Liver (tissue), 9 donors: ENCODE results near the gene TMPRSS7. TPM values are rescaled to one million over a fixed set of nuclear protein-coding genes. Genes with fewer than 3 reads are reported as not detected.

ENCODE experiments used
- DNase-seq: peaks from one replicate; pipeline ENCODE4 v3.0.0-alpha.2; 2017; ENCODE audit warnings: low spot score
- H3K27ac ChIP-seq, 2 donors: one replicate each; pipeline ENCODE4 v1.7.0; 2013; ENCODE audit warnings: inconsistent platforms in 2 of 2, low read length in 2 of 2, control low read depth in 1 of 2, low read depth in 1 of 2, mild to moderate bottlenecking in 1 of 2
- H3K27me3 ChIP-seq, 4 donors: one replicate each; pipeline versions ENCODE4 v1.6.1 to v1.7.0; 2013; ENCODE audit warnings: low read length in 3 of 4, inconsistent platforms in 1 of 4, mild to moderate bottlenecking in 1 of 4, moderate library complexity in 1 of 4; ENCODE audit not compliant: control insufficient read depth in 4 of 4, insufficient read depth in 4 of 4
- H3K36me3 ChIP-seq, 4 donors: one replicate each; pipeline versions ENCODE4 v1.6.1 to v1.7.0; 2013; ENCODE audit warnings: low read length in 3 of 4, mild to moderate bottlenecking in 3 of 4, low read depth in 1 of 4, moderate library complexity in 1 of 4; ENCODE audit not compliant: control insufficient read depth in 4 of 4, insufficient read depth in 3 of 4
- H3K4me1 ChIP-seq, 4 donors: one replicate each; pipeline versions ENCODE4 v1.6.1 to v1.7.0; 2013; ENCODE audit warnings: low read length in 3 of 4, mild to moderate bottlenecking in 3 of 4, moderate library complexity in 1 of 4; ENCODE audit not compliant: control insufficient read depth in 4 of 4, insufficient read depth in 4 of 4
- H3K4me3 ChIP-seq, 3 donors: one replicate each; pipeline versions ENCODE4 v1.6.1 to v1.7.0; 2013; ENCODE audit warnings: low read length in 3 of 3, control low read depth in 1 of 3, low read depth in 1 of 3, mild to moderate bottlenecking in 1 of 3
- H3K9ac ChIP-seq, 2 donors: one replicate each; pipeline ENCODE4 v1.7.0; 2013; ENCODE audit warnings: low read length in 2 of 2, mild to moderate bottlenecking in 2 of 2, moderate library complexity in 2 of 2, control low read depth in 1 of 2, low read depth in 1 of 2
- H3K9me3 ChIP-seq, 4 donors: one replicate each; pipeline versions ENCODE4 v1.6.1 to v1.7.0; 2013; ENCODE audit warnings: low read length in 3 of 4; ENCODE audit not compliant: control insufficient read depth in 4 of 4
- FOXA2 ChIP-seq: IDR thresholded peaks from 2 replicates; pipeline ENCODE4 v1.6.1; 2016; ENCODE audit warnings: antibody characterized with exemption
- GABPA ChIP-seq, 2 donors: IDR thresholded peaks in 1 of 2; conservative IDR thresholded peaks in 1 of 2; 2 replicates each; pipeline ENCODE4 v1.6.1; 2016; ENCODE audit warnings: antibody characterized with exemption in 2 of 2, mild to moderate bottlenecking in 1 of 2, moderate library complexity in 1 of 2
- HNF4A ChIP-seq, 2 donors: conservative IDR thresholded peaks; 2 replicates each; pipeline ENCODE4 v1.6.1; 2016; ENCODE audit warnings: antibody characterized with exemption in 2 of 2, mild to moderate bottlenecking in 2 of 2
- RXRA ChIP-seq, 2 donors: IDR thresholded peaks; 2 replicates each; pipeline ENCODE4 v1.6.1; 2017 to 2018; ENCODE audit warnings: antibody characterized with exemption in 2 of 2, mild to moderate bottlenecking in 1 of 2
- SP1 ChIP-seq: IDR thresholded peaks from 2 replicates; pipeline ENCODE4 v1.6.1; 2018; ENCODE audit warnings: antibody characterized with exemption, mild to moderate bottlenecking
- TAF1 ChIP-seq: conservative IDR thresholded peaks from 2 replicates; pipeline ENCODE4 v1.6.1; 2016; ENCODE audit warnings: antibody characterized with exemption, mild to moderate bottlenecking
- YY1 ChIP-seq: IDR thresholded peaks from 2 replicates; pipeline ENCODE4 v1.6.1; 2016; ENCODE audit warnings: antibody characterized with exemption, mild to moderate bottlenecking
- WGBS: extraction: QIAGEN DNeasy Blood & Tissue Kit; methylation state at CpG from one replicate; pipeline ENCODE4 v1.1.7; 2013; 5-methylcytosine and 5-hydroxymethylcytosine counted together
- polyA plus RNA-seq, 2 donors: library from polyadenylated mRNA; stranded (reverse) in 1 of 2; unstranded in 1 of 2; fragments of 200-250 nt in 1 of 2; fragments of >200 nt in 1 of 2; fragmentation: Nextera tagmentation in 1 of 2; extraction: Ambion mirVana in 1 of 2; gene quantifications; one replicate each; pipeline versions ENCODE4 v1.2.1 to v1.2.3, GENCODE V29; 2013 to 2015
- total RNA-seq, 2 donors: library from RNA; depleted of rRNA; stranded (reverse); fragments of >200 nt; gene quantifications; one replicate each; pipeline ENCODE4 v1.2.3, GENCODE V29; 2014
- TF ChIP-seq, protein P1 (sequence below): IDR thresholded peaks from 2 replicates; pipeline ENCODE4 v1.6.1; 2016; ENCODE audit warnings: antibody characterized with exemption
- TF ChIP-seq, protein P2 (sequence below): IDR thresholded peaks from 2 replicates; pipeline ENCODE4 v1.6.1; 2016; ENCODE audit warnings: antibody characterized with exemption
- TF ChIP-seq, protein P3 (sequence below): IDR thresholded peaks from 2 replicates; pipeline ENCODE4 v1.6.1; 2016; ENCODE audit warnings: antibody characterized with exemption
- TF ChIP-seq, protein P4 (sequence below): IDR thresholded peaks from 2 replicates; pipeline ENCODE4 v1.6.1; 2016; ENCODE audit warnings: antibody characterized with exemption, mild to moderate bottlenecking
- TF ChIP-seq, protein P5 (sequence below): fragments of 150-350 bp; IDR thresholded peaks from 2 replicates; pipeline ENCODE4 v1.5.1; 2017; ENCODE audit warnings: improper control_type of control experiment, low read depth, low read length; ENCODE audit not compliant: missing input control
- donor health status: healthy.
- donor health status: healthy.
- donor health status: healthy.
- donor health status: healthy.
- donor health status: healthy.

Gene TMPRSS7
- total and polyA plus RNA-seq, 4 donors = not detected

DNA sequence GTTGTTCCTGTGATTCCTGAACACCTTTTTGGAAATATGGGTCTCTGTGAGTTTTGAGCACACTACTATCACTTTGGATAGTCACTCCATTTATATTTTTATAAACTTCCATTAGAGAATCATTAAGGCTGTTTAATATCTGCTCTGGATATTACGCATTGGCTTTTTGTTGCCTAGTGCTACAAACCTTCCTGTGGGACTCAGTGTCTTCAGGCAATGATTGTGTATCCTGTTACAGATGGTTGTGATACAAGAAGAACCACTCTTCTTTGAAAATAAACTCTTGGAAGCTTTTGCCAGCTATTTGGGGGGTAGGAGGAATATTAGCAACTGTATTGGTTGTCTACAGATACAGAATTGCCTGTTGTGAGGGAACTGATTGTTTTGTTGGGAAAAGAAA lies 82.9 kb downstream of the TMPRSS7 start (continued):
- TF ChIP-seq GABPA (IDR thresholded peaks at IDR 0.05 in 1 of 2, conservative IDR thresholded peaks at IDR 0.05 in 1 of 2) (no peak), HNF4A (conservative IDR thresholded peaks at IDR 0.05) (no peak), SP1 (no peak)
- TF ChIP-seq, protein P1, sequence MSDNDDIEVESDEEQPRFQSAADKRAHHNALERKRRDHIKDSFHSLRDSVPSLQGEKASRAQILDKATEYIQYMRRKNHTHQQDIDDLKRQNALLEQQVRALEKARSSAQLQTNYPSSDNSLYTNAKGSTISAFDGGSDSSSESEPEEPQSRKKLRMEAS = no peak
- TF ChIP-seq, protein P2, sequence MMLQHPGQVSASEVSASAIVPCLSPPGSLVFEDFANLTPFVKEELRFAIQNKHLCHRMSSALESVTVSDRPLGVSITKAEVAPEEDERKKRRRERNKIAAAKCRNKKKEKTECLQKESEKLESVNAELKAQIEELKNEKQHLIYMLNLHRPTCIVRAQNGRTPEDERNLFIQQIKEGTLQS = no peak

DNA sequence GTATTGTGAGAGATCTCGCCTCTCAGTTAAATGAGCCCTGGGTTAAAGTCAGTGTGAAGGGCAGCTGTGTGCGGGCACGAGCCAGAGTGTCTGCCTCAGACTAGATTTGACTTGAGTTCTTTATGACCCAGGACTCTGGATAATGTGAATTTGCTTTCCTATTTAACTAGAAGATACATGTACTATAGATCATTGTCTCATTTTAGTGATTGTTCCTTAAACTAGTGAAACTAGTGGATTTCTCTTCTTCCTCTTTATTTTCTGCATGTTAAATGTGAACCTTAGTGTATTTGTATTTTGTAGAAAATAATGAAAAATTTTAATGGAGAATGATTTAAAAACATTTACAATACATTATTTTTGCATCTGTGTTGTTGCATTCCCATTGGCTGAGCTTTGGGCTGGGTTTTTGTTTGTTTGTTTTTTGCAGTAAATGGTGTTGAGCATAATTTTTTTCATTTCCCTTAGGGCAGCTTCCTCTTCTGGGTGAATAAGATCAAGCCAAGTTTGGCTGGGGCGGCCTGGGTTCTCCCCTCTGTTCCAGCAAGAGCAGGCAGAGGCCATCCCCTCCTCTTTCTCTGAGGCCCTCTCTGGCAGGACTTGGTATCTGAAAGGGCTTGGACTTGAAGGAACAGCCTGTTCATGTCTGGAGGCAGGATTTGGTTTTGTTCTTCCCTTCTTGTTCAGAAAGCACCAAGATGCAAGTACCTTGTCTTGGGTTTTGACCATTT lies 83.5 kb downstream of the TMPRSS7 start:
- Histone ChIP-seq H3K9ac (no peak overlapping the region), H3K9me3 (no peaks in the 10 kb centered on the region), H3K4me3 (no peak overlapping the region), H3K4me1 (peaks cover 0 to 8% (median 0%) of the 10 kb centered on the region in 4 donors), H3K36me3 (no peaks in the 10 kb centered on the region), H3K27ac (no peak overlapping the region), H3K27me3 (peaks cover 0 to 5% (median 2%) of the 10 kb centered on the region in 4 donors)
- DNase-seq = no peak
- TF ChIP-seq YY1 (no peak), TAF1 (no peak), RXRA (IDR thresholded peaks at IDR 0.05) (no peak), FOXA2 (no peak), SP1 (no peak), GABPA (IDR thresholded peaks at IDR 0.05 in 1 of 2, conservative IDR thresholded peaks at IDR 0.05 in 1 of 2) (no peak)
- TF ChIP-seq, protein P3, sequence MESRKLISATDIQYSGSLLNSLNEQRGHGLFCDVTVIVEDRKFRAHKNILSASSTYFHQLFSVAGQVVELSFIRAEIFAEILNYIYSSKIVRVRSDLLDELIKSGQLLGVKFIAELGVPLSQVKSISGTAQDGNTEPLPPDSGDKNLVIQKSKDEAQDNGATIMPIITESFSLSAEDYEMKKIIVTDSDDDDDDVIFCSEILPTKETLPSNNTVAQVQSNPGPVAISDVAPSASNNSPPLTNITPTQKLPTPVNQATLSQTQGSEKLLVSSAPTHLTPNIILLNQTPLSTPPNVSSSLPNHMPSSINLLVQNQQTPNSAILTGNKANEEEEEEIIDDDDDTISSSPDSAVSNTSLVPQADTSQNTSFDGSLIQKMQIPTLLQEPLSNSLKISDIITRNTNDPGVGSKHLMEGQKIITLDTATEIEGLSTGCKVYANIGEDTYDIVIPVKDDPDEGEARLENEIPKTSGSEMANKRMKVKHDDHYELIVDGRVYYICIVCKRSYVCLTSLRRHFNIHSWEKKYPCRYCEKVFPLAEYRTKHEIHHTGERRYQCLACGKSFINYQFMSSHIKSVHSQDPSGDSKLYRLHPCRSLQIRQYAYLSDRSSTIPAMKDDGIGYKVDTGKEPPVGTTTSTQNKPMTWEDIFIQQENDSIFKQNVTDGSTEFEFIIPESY = no peak
- TF ChIP-seq, protein P4, sequence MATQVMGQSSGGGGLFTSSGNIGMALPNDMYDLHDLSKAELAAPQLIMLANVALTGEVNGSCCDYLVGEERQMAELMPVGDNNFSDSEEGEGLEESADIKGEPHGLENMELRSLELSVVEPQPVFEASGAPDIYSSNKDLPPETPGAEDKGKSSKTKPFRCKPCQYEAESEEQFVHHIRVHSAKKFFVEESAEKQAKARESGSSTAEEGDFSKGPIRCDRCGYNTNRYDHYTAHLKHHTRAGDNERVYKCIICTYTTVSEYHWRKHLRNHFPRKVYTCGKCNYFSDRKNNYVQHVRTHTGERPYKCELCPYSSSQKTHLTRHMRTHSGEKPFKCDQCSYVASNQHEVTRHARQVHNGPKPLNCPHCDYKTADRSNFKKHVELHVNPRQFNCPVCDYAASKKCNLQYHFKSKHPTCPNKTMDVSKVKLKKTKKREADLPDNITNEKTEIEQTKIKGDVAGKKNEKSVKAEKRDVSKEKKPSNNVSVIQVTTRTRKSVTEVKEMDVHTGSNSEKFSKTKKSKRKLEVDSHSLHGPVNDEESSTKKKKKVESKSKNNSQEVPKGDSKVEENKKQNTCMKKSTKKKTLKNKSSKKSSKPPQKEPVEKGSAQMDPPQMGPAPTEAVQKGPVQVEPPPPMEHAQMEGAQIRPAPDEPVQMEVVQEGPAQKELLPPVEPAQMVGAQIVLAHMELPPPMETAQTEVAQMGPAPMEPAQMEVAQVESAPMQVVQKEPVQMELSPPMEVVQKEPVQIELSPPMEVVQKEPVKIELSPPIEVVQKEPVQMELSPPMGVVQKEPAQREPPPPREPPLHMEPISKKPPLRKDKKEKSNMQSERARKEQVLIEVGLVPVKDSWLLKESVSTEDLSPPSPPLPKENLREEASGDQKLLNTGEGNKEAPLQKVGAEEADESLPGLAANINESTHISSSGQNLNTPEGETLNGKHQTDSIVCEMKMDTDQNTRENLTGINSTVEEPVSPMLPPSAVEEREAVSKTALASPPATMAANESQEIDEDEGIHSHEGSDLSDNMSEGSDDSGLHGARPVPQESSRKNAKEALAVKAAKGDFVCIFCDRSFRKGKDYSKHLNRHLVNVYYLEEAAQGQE = no peak
- TF ChIP-seq, protein P2 = no peak
- TF ChIP-seq, protein P5, sequence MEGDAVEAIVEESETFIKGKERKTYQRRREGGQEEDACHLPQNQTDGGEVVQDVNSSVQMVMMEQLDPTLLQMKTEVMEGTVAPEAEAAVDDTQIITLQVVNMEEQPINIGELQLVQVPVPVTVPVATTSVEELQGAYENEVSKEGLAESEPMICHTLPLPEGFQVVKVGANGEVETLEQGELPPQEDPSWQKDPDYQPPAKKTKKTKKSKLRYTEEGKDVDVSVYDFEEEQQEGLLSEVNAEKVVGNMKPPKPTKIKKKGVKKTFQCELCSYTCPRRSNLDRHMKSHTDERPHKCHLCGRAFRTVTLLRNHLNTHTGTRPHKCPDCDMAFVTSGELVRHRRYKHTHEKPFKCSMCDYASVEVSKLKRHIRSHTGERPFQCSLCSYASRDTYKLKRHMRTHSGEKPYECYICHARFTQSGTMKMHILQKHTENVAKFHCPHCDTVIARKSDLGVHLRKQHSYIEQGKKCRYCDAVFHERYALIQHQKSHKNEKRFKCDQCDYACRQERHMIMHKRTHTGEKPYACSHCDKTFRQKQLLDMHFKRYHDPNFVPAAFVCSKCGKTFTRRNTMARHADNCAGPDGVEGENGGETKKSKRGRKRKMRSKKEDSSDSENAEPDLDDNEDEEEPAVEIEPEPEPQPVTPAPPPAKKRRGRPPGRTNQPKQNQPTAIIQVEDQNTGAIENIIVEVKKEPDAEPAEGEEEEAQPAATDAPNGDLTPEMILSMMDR = no peak
- 90% methylated on average over 4 of the region's 4 CpGs for WGBS
